ENCODE data around the gene PPP1R37.

Gene PPP1R37, protein sequence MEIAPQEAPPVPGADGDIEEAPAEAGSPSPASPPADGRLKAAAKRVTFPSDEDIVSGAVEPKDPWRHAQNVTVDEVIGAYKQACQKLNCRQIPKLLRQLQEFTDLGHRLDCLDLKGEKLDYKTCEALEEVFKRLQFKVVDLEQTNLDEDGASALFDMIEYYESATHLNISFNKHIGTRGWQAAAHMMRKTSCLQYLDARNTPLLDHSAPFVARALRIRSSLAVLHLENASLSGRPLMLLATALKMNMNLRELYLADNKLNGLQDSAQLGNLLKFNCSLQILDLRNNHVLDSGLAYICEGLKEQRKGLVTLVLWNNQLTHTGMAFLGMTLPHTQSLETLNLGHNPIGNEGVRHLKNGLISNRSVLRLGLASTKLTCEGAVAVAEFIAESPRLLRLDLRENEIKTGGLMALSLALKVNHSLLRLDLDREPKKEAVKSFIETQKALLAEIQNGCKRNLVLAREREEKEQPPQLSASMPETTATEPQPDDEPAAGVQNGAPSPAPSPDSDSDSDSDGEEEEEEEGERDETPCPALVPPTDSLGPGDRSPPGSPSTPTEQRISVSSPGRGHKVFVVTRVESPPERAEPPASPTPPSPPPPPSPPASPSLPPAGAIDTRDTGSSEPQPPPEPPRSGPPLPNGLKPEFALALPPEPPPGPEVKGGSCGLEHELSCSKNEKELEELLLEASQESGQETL

DNA sequence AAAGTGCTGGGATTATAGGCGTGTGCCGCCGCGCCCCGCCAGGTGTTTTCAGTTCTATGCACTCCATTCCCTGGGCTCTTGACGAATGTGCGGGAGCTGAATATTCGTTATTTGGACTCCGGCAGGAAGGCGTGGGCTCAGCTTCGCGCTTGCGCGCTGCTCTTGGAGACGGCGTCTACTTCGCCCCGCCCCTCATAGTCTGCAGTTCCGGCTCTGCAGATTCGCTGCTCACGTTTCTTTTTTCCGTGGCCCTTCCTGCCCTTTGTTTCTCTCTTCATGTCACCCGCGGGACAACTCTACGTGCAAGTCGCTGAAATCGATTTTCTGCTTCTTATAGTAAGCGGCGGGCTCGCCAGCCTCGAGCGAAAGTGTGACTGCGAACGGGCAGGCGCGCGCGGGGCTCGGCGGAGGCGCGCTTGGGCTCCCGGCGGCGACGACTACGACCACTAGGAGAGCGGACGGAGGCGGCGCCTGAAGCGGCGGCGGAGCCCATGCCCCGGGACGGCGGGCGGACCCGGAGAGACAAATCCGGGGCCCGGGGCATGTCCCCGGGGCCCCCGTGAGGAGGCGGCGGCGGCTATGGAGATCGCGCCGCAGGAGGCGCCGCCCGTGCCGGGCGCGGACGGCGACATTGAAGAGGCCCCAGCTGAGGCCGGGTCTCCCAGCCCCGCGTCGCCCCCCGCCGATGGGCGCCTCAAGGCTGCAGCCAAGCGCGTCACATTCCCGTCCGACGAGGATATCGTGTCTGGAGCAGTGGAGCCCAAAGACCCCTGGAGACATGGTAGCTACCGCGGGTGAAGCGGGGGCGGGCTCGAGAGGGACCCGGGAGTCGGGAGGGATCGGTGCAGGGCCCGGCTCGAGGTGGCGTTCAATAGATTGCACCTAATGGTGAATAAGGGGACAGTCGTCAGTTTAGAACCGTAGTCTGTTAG is at the start of gene PPP1R37:
Gene PPP1R37, plus strand, starts transcription at position 433 of the 932 bp plus-strand sequence. Its CDS starts 147 bp downstream, at position 580.
- peak; percentile 97 for DNase-seq

DNA sequence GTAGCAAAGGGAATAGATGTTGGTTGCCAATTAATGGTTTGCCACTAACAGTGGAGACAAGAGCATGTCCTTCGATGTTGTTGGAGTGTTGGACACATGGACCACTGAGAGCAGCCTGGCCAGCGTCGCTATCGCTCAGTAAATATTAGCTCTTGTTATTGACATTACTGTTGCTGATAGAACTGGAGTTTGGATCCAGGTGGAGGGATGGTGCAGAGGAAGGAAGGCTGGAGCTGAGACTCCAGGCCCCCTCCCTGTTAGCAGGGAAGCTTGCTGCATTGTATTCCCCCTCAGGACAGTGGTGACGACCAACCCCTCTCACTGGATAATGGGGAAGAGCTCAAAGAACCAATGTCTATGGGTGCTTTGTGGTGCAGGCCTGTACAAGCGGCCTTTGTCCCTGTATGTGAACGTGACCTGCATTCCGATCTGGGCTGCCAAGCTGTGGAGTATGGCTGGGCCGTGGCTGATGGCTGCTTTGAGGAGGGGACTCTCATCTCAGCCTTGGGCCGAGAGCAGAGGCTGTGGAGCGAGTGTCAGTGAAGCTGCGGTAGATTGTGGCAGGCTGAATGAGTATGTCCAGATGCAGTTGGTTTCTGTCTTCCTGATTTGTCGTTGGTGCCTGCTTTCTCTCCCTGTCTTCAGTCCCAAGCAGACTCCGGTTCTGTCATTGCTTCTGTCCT is 47.2 kb upstream of the PPP1R37 start:
- DNase-seq = no peak

DNA sequence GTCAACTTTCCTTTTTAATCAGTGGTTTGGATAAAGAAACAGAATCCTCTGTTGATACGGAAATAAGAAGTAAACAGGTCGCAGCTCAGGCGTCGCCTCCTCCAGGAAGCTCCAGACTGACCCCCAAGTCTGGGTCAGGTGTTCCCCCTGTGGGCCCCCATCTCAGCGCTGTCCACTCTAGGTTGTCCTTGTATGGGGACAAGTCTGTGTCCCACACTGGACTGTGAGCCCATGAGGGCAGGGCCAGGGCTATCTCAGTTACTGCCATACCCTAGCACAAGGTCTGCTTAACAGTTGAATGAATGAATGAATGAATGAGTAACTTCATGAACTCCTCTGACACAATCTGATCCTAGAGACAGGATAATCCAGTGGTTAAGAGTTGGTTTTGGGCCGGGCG is 46.6 kb upstream of the PPP1R37 start:
- no peak for DNase-seq

DNA sequence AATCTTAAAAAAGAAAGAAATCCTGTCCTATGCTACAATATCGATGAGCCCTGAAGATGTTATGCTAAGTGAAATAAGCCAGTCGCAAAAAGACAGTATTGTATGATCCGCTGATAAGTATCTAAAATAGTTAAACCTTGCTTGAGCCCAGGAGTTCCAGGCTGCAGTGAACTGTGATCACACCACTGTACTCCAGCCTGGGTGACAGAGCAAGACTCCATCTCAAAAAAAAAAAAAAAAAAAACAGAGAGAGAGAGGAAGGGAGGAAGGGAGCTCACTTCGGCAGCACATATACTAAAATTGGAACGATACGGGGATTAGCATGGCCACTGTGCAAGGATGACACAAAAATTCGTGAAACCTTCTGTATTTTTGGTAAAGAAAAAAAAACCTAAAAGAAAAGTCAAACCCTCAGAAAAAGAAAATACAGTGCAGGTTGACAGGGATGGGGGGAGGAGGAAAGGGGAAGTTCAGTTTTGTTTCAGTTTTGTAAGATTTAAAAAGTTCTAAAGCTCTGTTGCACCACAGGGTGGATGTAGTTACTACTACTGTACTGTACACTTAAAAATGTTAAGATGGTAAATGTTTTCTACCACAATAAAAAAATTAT is 45.7 kb upstream of the PPP1R37 start:
- no peak for DNase-seq

DNA sequence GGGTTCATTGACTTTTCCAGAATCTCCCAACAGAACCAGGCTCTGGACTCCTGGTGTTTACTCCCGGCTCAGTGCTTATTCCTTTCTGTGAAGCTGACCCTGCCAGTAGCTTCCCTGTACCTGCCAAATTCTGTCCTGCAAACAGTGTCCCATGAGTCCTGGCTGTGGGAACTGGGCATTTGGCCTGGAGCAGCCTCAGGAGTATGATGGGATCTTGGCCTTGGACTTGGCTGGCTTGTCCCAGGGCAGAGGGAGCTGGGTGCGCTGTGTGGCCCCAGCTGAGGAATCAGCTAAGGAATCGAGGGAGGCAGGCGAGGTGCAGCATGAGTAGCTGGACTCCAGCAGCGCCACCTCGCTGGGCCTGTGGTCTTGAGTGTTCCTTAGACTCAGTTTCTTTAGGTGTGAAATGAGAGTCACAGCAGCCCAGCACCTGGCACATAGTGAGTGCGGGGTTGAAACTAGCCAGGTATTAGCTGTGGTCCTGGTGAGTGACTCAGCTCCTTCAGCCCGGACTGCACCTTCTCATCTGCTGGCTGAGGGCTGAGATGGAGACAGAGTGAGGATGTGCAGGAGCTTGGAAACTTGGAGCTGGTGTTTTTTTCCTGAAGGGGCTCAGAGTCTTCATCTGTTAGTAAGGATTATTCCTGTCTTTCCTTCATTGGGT is 43.8 kb upstream of the PPP1R37 start:
- DNase-seq = no peak

DNA sequence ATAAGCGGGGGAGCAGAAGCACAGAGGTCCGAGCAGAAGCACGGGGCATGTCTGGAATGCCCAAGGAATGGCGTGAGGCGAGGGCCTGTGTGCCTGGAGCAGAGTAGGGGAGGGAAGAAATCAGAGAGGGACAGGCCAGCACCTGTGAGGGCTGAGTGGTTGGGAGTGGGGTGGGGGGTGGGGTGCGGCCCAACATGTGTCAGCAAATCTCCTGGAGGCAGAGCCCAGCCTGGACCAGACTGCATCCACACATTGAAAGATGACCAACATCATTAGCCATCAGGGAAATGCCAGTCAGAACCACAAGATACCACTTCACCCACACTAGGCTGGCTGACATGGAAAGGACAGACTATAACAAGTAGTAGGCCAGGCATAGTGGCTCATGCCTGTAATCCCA is 42.9 kb upstream of the PPP1R37 start:
- no peak for DNase-seq

DNA sequence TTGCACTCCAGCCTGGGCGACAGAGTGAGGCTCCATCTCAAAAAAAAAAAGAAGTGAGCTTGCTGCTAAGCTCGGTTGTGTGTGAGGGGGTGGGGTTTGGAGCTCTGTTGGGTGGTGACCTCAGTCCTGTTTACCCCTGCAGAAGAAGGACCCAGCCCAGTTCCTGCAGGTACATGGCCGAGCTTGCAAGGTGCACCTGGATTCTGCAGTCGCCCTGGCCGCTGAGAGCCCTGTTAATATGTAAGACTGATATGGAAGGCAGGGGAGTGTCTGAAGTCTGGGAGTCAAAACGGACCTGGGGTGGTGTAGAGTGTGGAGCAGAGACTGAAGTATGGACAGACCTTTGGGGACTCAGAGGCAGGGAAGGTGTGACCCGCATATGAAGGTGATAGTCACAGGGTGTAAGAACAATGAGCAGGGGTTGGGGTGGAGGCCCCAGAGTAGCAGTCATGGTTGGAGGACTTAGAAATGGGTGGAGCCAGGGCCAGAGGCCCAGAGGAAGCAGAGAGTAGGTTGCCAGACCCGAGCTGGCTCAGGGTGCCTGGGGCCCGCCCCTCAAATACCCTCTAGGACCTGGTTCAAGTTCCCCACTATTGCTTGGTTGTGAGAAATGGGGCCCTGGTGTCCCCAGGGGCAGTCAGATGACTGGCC is 40.9 kb upstream of the PPP1R37 start:
- no peak for DNase-seq

DNA sequence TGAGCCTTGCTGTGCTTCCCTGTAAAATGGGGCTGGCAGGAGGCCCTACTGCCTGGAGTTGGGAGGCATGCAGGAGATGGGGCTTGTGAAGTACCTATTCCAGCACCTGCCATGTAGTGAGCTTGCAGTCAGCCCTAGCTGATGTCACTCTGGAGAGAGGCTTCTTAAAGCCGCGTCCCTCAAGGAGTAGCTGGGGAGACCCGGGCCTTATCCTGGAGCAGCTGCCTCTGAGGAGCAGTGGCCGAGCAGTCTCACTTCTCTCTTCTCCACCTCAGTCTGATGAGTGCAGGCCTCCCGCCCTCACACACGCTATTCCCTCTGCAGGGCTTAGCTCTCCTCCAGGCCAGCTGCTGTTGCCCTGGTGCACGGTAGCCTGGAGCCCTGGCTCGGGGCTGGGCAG is 36.1 kb upstream of the PPP1R37 start:
- DNase-seq = no peak

DNA sequence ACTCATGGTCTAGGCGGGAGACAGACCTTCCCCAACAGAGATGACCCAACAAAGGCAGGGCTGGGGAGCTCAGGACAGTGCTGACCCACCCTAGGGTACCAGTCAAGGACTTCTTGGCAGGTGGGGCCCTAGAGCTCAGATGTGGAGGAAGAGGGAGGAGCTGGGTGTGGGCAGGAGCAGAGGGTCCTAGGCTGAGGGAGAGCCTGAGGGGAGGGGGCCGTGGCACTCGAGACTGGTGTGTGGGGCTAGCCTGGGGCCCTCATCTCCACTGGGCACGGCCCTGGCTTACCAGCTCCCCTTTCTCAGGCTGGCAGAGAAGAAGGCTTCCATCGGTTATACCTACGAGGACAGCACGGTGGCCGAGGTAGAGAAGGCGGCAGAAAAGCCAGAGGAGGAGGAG is 35.5 kb upstream of the PPP1R37 start:
- no peak for DNase-seq

DNA sequence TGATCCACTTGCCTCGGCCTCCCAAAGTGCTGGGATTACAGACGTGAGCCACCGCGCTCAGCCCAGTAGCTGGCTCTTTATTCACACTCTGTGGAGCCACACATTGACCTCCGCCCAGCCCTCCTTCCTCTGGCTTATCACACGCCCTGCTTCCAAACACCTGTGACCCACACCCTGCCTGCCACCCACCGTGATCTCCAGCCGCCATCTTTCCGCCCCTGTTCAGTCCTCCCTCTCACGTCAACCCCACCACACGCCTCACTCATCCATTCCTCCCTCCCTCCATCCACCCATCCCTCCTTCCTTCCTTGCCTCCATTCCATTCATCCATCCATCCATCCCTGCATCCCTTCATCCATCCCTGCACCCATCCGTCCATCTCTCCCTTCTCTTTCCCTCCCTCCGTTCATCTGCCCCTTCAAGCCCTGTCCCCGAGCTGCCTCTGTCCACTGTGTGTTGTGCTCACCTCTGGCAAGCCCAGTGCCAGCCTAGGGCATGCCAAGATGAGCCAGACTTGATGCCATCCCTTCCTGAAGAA is 34.3 kb upstream of the PPP1R37 start:
- no peak for DNase-seq

DNA sequence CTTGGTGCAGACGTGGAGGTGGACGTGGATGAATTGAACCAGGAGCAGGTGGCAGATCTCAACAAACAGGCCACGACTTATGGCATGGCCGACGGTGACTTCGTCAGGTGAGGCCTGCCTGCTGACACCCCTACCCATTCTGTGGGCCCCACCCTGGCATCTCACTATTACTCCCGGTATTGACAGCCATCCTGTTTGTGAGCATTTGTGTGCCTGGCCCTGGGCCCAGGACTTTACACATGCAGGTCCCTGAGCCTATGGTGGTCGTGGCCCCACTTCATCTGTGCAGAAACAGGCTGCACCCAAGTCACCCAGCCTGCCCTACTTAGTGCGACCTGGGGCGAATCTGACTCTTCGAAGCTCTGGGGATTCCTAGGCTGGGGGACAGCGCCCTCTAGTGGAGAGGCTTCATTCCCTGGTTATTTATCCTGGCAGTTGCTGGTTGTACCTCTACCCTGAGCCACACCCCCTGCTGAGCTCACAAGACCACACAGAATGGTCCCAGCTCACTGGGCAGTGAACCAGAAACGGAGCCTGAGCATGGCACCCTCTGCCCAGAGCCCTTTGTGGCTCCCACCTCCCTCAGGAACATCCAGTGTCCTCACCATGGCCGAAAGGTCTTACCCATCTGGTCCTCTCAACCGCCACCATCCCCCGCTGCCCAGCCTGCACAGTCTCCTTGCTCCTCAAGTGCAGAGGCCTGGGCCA is 33.6 kb upstream of the PPP1R37 start:
- peak; percentile 54 for DNase-seq

DNA sequence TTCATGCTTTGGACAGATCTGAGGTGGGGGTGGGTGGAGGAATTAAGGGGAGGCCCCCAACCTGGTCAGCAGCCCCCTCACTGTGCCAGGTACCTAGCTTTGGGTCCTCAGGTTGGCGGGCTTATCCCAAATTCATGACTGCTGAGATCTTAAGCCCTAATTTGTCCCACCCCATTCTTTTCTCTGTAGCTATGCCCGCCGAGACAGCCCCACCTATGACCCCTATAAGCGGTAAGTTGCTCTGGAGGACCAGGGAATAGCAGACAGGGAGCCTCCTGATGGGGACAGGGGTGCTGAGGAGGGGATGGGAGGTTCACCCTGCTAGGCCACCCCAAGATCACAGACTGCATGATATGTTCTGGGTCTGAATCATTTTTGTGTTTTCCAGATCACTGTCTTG is 31.0 kb upstream of the PPP1R37 start:
- DNase-seq = no peak

DNA sequence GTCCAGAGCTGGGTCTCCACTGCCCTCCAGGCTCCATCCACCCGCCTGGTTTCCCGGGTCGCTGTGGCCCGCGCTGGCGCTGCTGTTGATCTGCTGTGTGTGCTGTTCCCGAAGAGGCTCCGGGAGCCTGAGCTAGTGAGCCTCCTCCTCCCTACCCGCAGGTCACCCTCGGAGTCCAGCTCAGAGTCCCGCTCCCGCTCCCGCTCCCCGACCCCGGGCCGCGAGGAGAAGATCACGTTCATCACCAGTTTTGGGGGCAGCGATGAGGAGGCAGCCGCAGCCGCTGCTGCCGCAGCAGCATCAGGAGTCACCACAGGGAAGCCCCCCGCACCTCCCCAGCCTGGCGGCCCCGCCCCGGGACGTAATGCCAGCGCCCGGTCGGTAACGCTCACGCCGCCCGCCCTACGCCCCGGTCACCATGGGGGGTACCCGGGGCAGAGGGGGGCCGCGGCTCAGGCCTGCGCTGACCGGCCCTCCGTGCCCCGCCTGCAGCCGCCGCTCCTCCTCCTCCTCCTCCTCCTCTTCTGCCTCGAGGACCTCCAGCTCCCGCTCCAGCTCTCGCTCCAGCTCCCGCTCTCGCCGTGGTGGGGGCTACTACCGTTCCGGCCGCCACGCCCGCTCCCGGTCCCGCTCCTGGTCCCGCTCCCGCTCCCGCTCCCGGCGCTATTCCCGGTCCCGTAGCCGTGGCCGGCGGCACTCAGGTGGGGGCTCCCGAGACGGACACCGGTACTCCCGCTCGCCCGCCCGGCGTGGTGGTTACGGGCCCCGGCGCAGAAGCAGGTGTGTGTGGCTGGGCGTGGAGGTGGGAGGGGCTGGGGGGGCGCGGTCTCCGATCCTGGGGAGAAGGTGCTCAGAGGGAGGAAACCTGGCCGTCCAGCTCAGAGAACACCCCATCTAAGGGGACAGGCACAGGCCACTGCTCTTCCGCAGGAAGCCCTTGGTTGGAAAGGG is 28.9 kb upstream of the PPP1R37 start:
- DNase-seq = no peak

DNA sequence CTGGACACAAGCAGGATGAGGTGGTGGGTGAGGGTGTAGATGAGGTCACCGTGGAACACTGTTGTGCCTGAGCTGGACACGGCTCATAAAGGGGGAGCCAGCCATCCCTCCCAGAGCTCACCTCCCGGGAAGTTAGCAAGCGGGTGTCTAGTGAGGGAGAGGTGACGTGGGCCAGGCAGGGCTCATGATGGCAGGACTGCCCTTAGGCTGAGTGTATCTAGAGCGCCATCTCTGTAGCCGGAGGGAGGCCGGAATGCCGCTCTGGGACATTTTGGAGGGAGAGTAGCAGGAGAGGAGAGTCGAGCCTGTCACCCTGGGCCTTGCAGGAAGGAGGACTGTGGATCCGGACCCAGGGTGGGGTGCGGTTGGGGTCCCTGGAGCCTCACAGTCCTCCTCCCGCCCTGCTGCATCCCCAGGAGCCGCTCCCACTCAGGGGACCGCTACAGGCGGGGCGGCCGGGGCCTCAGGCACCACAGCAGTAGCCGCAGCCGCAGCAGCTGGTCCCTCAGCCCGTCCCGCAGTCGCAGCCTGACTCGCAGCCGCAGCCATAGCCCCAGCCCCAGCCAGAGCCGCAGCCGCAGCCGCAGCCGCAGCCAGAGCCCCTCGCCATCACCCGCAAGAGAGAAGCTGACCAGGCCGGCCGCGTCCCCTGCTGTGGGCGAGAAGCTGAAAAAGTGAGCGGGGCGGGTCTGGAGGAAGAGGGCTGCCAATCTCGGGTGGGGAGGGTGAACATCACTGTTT is 25.9 kb upstream of the PPP1R37 start:
- no peak for DNase-seq

DNA sequence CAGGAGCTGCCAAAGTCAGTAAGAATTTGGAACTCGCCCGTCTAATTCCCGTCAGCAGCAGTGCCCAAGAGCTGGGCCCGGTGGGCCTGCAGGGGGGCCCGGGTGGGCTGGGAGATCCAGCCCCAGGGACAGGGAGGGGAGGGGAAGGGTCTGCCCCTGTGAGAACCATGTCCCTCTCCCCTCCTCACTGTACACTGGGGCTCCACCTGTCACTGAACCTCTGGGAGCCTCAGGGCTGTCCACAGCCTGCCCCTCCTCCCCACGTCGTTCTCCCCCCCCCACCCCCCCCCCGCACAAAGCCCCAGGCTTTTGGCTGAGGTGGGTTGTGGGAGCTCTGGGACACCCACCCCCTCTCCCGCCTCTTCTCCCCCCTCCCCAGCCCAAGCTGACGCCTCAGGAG is 24.9 kb upstream of the PPP1R37 start:
- DNase-seq = no peak

DNA sequence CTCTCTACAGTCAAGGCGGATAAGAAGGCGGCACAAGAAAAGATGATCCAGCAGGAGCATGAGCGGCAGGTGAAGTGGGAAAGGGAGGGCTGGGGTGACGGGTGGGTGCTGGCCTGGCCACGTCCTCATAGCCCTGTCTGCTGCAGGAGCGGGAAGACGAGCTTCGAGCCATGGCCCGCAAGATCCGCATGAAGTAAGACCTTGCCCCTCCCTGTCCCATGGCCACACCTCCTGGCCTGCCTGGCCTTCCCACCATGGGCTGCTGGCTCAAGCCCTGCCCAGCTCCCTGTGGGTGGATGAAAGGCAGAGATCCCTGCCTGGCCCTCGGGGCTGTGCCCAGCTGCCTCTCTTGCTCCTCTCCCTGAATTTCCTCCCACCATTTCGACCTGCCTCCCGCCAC is 23.9 kb upstream of the PPP1R37 start:
- no peak for DNase-seq

DNA sequence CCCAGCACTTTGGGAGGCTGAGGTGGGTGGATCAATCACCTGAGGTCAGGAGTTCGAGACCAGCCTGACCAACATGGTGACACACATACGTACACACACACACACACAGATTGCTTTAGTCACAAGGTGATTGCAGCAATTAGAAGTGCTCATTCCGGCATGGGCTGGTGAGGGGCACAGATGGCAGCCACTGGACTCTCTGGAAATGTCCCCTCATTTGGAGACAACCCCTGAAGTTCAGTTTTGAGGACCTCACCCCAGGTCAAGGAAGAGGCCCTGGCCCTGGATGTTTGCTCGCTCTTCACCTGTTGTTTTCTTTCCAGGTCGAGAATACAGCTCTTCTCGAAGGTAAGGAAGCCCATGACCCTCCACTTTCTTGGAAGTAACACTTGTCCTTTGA is 22.8 kb upstream of the PPP1R37 start:
- no peak for DNase-seq

DNA sequence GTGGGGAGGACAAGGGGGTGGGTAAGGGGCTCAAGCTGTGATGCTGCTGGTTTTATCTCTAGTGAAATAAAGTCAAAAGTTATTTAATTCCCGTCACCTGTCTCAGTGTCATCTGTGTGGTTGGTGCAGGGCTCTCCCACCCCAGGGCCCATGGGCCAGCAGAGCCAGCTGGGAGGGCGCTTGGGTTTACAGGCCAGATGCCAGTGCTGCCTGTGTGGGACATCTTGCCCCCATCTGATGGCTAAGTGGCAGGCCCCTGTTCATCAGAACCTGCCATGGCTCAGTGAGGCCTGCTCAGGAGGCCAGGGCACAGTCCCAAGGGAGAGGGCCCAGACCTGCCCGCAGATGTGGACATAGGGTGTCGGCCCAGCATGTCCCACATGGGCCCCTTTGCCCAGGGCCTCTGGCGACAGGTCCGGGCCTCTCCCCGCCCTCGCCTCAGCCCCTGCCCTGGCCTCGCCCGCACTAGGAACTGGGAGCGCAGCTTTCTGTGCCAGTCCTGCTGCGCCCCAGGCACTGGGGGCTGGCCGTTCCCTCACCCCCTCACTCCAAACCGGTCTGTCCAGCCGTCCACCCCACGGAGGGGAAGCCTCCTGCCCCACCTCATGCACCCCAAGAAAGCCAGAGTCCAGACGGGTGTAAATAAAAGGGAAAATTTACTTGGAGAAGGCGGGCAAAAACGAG is 22.0 kb upstream of the PPP1R37 start:
- no peak for DNase-seq
